Left ventricle myocardium inferior (tissue), 1 donor: Measurements from ENCODE around the gene GTF2IRD1. TPM values are rescaled to one million over a fixed set of nuclear protein-coding genes. Genes with fewer than 3 reads are reported as not detected.

Source experiments
- DNase-seq: peaks from one replicate; pipeline ENCODE4 v3.0.0-alpha.2; 2020
- H3K27ac ChIP-seq: fragments of 200-600 bp; replicated peaks from 2 replicates; pipeline ENCODE4 v1.8.0; 2021
- H3K27me3 ChIP-seq: fragments of 200-600 bp; 2 replicates; pipeline ENCODE4 v1.8.0; 2021; ENCODE audit warnings: low read depth
- H3K36me3 ChIP-seq: fragments of 200-600 bp; 2 replicates; pipeline ENCODE4 v1.8.0; 2021
- H3K4me1 ChIP-seq: fragments of 200-600 bp; 2 replicates; pipeline ENCODE4 v1.8.0; 2021
- H3K4me3 ChIP-seq: fragments of 200-600 bp; 2 replicates; pipeline ENCODE4 v1.8.0; 2021; ENCODE audit warnings: mild to moderate bottlenecking, moderate library complexity
- H3K9me3 ChIP-seq: fragments of 200-600 bp; replicated peaks from 2 replicates; pipeline ENCODE4 v1.8.0; 2021
- intact Hi-C: fragments of 100-400 bp; cut with micrococcal nuclease; formaldehyde crosslinking; loops from one replicate; pipeline ENCODE4 v1.11.0; 2022
- total RNA-seq: library from RNA; stranded (reverse); fragmentation: NEBNext Ultra II Directional; extraction: Animal tissue kit (Norgen Biotek cat#: 25700); gene quantifications from one replicate; pipeline ENCODE4 v1.2.1, GENCODE V29; 2021
- TF ChIP-seq, protein P1 (sequence below): fragments of 200-600 bp; IDR thresholded peaks from 2 replicates; pipeline ENCODE4 v1.8.0; 2021; ENCODE audit warnings: antibody characterized with exemption, mild to moderate bottlenecking, borderline replicate concordance
- donor health status: DM: no; HTN: yes; CAD: no; lungs with severe emphysema.

The GTF2IRD1 gene
- total RNA-seq, 1 donor from 2014 or later, result 15.8 TPM

DNA sequence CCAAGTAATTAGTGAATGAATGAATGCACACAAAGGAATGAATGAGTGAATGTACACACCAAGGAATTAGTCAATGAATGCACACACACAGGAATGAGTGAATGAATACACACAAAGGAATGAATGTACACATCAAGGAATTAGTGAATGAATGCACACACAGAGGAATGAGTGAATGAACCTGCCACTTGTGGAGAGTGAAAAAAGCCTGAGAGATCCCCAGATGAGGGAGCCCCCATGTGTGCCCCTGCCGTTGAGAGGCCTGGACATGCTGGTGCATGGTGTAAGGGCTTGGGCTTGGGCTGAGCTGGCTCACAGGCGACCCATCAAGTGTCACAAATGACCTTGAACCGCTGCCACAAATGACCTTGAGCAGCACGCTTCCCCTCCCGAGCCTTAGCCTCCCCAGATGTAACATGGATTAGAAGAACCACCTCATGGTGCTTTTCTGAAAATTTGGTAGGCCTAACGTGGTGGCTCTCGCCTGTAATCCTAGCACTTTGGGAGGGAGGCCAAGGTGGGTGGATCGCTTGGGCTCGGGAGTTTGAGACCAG lies 46.2 kb downstream of the GTF2IRD1 start:
- peaks cover 66% of the 10 kb centered on the region for H3K4me1 ChIP-seq
- H3K27me3 ChIP-seq, result no peaks in the 10 kb centered on the region
- peak overlapping the region; percentile 87 for H3K27ac ChIP-seq
- intact Hi-C loops, result no loop called here
- H3K9me3 ChIP-seq, result no peaks in the 10 kb centered on the region
- no peak for DNase-seq
- TF ChIP-seq, protein P1, sequence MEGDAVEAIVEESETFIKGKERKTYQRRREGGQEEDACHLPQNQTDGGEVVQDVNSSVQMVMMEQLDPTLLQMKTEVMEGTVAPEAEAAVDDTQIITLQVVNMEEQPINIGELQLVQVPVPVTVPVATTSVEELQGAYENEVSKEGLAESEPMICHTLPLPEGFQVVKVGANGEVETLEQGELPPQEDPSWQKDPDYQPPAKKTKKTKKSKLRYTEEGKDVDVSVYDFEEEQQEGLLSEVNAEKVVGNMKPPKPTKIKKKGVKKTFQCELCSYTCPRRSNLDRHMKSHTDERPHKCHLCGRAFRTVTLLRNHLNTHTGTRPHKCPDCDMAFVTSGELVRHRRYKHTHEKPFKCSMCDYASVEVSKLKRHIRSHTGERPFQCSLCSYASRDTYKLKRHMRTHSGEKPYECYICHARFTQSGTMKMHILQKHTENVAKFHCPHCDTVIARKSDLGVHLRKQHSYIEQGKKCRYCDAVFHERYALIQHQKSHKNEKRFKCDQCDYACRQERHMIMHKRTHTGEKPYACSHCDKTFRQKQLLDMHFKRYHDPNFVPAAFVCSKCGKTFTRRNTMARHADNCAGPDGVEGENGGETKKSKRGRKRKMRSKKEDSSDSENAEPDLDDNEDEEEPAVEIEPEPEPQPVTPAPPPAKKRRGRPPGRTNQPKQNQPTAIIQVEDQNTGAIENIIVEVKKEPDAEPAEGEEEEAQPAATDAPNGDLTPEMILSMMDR, result no peak
- no peak overlapping the region for H3K4me3 ChIP-seq
- no peaks in the 10 kb centered on the region for H3K36me3 ChIP-seq

DNA sequence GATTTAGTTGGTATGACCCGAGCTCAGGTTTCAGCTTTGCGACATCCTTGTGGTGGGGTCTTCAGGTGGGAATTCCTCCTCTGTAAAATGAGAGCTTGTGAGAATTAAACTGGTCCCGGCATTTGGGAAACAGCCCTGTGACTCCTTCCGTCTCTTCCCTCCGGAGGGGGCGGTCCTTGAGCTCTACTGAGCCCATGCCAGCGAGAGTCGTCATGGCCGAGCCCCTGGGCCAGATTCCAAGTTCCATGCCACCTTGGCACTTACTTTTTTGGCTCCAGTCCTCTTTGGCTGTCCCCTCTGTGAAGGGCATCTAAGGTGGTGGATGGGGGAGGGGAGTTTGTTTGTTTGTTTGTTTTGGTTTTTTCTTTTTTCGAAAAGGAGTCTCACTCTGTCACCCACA lies 47.6 kb downstream of the GTF2IRD1 start:
- peak overlapping the region; percentile 87 for H3K27ac ChIP-seq
- peak; percentile 65 for DNase-seq

DNA sequence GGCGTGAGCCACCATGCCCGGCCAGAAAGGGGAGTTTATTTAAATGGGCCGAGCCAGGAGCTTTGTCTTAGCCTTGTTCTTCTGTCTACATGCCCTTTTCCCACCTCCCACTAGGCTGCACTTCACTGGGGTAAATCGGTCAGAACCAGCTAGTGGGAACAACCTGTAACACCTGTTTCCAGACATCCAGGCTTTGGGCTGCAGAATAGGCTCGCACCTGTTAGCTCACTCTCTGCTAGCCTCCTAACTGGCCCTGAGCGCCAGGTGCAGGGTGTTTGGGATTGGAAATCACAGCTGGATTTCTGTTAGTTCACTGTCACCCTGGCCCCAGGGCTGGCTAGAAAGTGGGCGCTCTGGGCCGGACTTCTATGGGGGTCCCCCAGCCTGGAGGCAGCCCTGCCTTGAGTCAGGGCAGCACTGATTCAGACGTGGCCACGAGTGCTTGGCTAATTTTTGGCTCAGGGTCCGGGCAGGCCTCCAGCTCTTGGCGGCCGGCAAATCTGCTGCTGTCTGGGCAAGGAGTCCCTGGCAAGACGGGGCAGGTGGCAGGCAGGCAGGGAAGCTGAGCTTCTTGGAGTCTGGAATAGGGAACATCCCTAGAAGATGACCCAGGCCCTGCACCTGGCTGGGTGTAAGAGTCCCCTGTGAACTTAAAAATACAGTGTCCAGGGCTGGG lies 48.6 kb downstream of the GTF2IRD1 start:
- Histone ChIP-seq H3K9me3 (no peaks in the 10 kb centered on the region), H3K36me3 (no peaks in the 10 kb centered on the region), H3K27ac (peak overlapping the region; percentile 87), H3K4me1 (peaks cover 46% of the 10 kb centered on the region), H3K27me3 (no peaks in the 10 kb centered on the region), H3K4me3 (no peak overlapping the region)
- TF ChIP-seq, protein P1, result no peak
- DNase-seq, result peak; percentile 63
- intact Hi-C loops, result no loop called here

More for the DNA sequence above, 47.6 kb downstream of the GTF2IRD1 start:
- peaks cover 54% of the 10 kb centered on the region for H3K4me1 ChIP-seq
- H3K4me3 ChIP-seq, result peak overlapping the region; percentile 41
- no peaks in the 10 kb centered on the region for H3K9me3 ChIP-seq
- H3K36me3 ChIP-seq, result no peaks in the 10 kb centered on the region
- no peaks in the 10 kb centered on the region for H3K27me3 ChIP-seq
- intact Hi-C loops, result no loop called here
- TF ChIP-seq, protein P1, result no peak

DNA sequence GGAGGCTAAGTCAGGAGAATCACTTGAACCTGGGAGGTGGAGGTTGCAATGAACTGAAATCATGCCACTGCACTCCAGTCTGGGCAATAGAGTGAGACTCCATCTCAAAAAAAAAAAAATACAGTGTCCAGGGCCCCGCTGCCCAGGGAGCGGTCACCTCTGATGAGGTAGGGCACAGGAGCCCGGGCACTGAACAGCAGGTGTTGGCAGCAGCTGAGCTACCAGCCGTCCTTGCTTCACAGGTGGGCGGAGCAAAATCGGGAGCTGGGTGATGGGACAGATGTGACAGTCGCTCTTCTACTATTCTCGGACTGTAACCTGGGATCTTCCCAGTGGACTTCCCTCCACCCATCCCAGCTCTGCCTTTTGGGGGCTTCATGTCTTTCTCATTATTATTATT lies 49.4 kb downstream of the GTF2IRD1 start:
- no peaks in the 10 kb centered on the region for H3K27me3 ChIP-seq
- TF ChIP-seq, protein P1, result no peak
- DNase-seq, result no peak
- H3K4me3 ChIP-seq, result no peak overlapping the region
- no peaks in the 10 kb centered on the region for H3K9me3 ChIP-seq
- no peaks in the 10 kb centered on the region for H3K36me3 ChIP-seq
- peaks cover 46% of the 10 kb centered on the region for H3K4me1 ChIP-seq
- intact Hi-C loops, result no loop called here
- H3K27ac ChIP-seq, result peak overlapping the region; percentile 87

DNA sequence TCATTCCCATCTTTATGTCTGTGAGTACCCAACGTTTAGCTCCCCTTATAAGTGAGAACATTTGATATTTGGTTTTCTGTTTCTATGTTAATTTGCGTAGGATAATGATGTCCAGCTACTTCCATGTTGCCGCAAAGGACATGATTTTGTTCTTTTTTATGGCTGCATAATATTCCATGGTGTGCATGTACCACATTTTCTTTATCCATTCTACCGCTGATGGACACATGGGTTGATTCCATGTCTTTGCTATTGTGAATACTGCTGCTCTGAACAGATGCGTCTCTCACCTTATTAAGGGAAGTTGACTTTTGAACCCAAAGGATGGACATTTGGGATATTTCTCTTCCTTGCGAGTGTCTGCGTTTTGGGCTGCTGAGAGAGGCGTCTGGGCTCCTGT lies 50.2 kb downstream of the GTF2IRD1 start:
- Histone ChIP-seq H3K4me1 (peaks cover 37% of the 10 kb centered on the region), H3K9me3 (no peaks in the 10 kb centered on the region), H3K27ac (no peak overlapping the region), H3K27me3 (no peaks in the 10 kb centered on the region), H3K4me3 (no peak overlapping the region), H3K36me3 (no peaks in the 10 kb centered on the region)
- intact Hi-C loops, result no loop called here
- DNase-seq, result no peak
- TF ChIP-seq, protein P1, result no peak
